CD4-positive, alpha-beta T cell (primary cell): Measurements from ENCODE around the gene SCAMP1. TPM values are rescaled to one million over a fixed set of nuclear protein-coding genes. Genes with fewer than 3 reads are reported as not detected.

ENCODE experiments used
- ATAC-seq: fragments of 200-7000 bp; cut with Tn5 transposase; one replicate; pipeline ENCODE4 v1.10.0; 2022; ENCODE audit warnings: mild to moderate bottlenecking; ENCODE audit not compliant: poor library complexity
- CTCF ChIA-PET: fragments of 350-600 bp; sonication (Branson Sonifier 250); formaldehyde crosslinking; loops from one replicate; lab custom pipeline; 2021; ENCODE audit warnings: antibody characterized with exemption, inconsistent platforms; lab: Charles Lee
- POLR2A ChIA-PET: fragments of 350-600 bp; sonication (Branson Sonifier 250); formaldehyde crosslinking; loops from one replicate; lab custom pipeline; 2021; ENCODE audit warnings: antibody characterized with exemption, inconsistent platforms; lab: Charles Lee
- DNase-seq, 14 experiments: peaks; one replicate each; pipeline ENCODE4 v3.0.0-alpha.2; 2013 to 2020; ENCODE audit warnings: mixed read lengths in 2 of 14
- H3K27ac ChIP-seq, 2 donors: one replicate each; pipeline versions ENCODE4 v1.5.1 to v1.7.0; 2013; ENCODE audit warnings: low read length in 2 of 2, low read depth in 1 of 2, mild to moderate bottlenecking in 1 of 2
- H3K27me3 ChIP-seq, 2 experiments: 1 replicate in 1 of 2; 2 replicates in 1 of 2; pipeline versions ENCODE4 v1.6.1 to v1.7.0; 2013; ENCODE audit warnings: low read length in 2 of 2, control low read depth in 1 of 2, mild to moderate bottlenecking in 1 of 2, moderate library complexity in 1 of 2; ENCODE audit not compliant: insufficient read depth in 2 of 2, control insufficient read depth in 1 of 2
- H3K36me3 ChIP-seq: one replicate; pipeline ENCODE4 v1.6.1; 2013; ENCODE audit warnings: low read length, control low read depth; ENCODE audit not compliant: insufficient read depth
- H3K4me1 ChIP-seq: one replicate; pipeline ENCODE4 v1.6.1; 2013; ENCODE audit warnings: low read length, control low read depth; ENCODE audit not compliant: insufficient read depth
- H3K4me3 ChIP-seq: one replicate; pipeline ENCODE4 v1.5.1; 2013; ENCODE audit warnings: mild to moderate bottlenecking, low read length, moderate library complexity
- H3K9me3 ChIP-seq, 2 experiments: 1 replicate in 1 of 2; 2 replicates in 1 of 2; pipeline versions ENCODE4 v1.6.1 to v1.7.0; 2013; ENCODE audit warnings: low read length in 2 of 2, mild to moderate bottlenecking in 2 of 2, control low read depth in 1 of 2, moderate library complexity in 1 of 2; ENCODE audit not compliant: control insufficient read depth in 1 of 2, insufficient read depth in 1 of 2
- H3K27ac Mint-ChIP-seq: one replicate; pipeline ENCODE4 v1.8.0; 2020; ENCODE audit warnings: mixed read lengths
- H3K27me3 Mint-ChIP-seq: one replicate; pipeline ENCODE4 v1.8.0; 2021; ENCODE audit warnings: mixed read lengths
- H3K36me3 Mint-ChIP-seq: one replicate; pipeline ENCODE4 v1.8.0; 2021; ENCODE audit warnings: low read depth, mixed read lengths
- H3K4me1 Mint-ChIP-seq: one replicate; pipeline ENCODE4 v1.8.0; 2021; ENCODE audit warnings: low read depth, mixed read lengths
- H3K4me3 Mint-ChIP-seq: one replicate; pipeline ENCODE4 v1.8.0; 2020; ENCODE audit warnings: mild to moderate bottlenecking, mixed read lengths
- H3K9me3 Mint-ChIP-seq: one replicate; pipeline ENCODE4 v1.8.0; 2020; ENCODE audit warnings: mixed read lengths
- CTCF ChIP-seq: fragments of 200-600 bp; IDR thresholded peaks from one replicate; pipeline ENCODE4 v1.8.0; 2022; ENCODE audit warnings: antibody characterized with exemption, mild to moderate bottlenecking
- intact Hi-C, 2 experiments: fragments of 100-400 bp; cut with DNase I in 1 of 2; cut with micrococcal nuclease in 1 of 2; formaldehyde crosslinking; loops; one replicate each; pipeline versions ENCODE4 v1.15.1 to v1.9.0; 2023 to 2025; cut with DNase I, micrococcal nuclease
- total RNA-seq, 174 experiments: library from RNA in 2 of 174; stranded (reverse) in 2 of 174; gene quantifications; one replicate each; pipeline ENCODE4 v1.2.3 and lab custom pipeline; 2021 to 2026

Gene SCAMP1
- total RNA-seq, 2 experiments from 2014 or later = 16.0 to 18.4 TPM

DNA sequence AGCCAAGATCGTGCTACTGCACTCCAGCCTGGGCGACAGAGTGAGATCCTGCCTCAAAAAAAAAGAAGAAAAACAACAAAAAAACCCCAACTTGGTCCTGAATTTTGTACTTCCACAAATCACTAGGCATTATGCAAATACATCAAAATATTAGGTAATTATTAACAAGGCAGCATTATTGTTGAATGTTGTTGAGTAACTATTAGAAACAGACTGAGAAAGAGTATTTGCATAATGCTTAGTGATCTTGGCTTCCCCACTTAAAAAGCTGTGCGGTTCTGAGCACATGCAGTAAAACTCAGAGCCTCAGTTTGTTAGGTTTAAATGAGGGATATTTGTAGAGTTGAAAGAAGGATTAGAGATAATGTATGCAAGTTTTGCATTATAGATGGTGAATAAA lies 64.2 kb downstream of the SCAMP1 start:
- H3K9me3 Mint-ChIP-seq = peaks cover 6% of the 10 kb centered on the region

DNA sequence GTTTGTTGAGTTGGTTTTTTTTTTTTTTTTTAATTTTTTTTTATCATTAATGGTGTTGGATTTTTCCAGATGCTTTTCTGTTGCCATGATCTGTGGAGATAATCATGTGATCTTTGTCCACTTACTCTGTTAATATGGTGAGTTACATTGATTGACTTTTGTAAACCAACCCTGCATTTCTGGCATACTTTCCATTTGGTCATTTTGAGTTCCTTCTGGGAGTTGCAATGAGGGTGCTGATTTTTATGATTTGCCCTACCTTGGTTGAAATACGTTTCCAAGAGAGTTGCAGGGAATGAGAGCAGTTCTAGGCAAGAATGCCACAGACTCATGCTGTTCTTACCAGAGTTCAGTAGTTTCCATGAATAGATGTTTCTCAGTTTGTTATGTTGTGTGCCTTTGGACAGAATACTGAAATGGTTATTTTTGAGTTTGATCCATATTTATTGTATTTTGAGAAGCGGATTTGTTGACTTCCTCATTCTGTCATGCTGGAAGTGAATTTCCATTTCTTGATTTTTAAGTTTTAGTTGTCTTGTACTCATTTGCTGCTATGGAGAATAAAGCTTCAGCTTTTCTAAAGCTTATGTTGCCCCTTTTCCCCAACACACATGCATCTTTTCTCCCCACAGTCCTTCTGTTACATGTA lies 69.0 kb downstream of the SCAMP1 start:
- no peak for TF ChIP-seq CTCF
- Histone ChIP-seq H3K9me3 (no peaks in the 10 kb centered on the region), H3K27me3 (no peaks in the 10 kb centered on the region), H3K36me3 (peaks cover 15% of the 10 kb centered on the region), H3K4me3 (no peak overlapping the region), H3K4me1 (no peaks in the 10 kb centered on the region), H3K27ac (no peak overlapping the region)
- Mint-ChIP-seq H3K27ac (peak overlapping the region; percentile 27), H3K9me3 (peaks cover 10% of the 10 kb centered on the region), H3K4me3 (no peak overlapping the region), H3K36me3 (peaks cover 91% of the 10 kb centered on the region), H3K4me1 (peaks cover 5% of the 10 kb centered on the region), H3K27me3 (no peaks in the 10 kb centered on the region)
- intact Hi-C loops = no loop called here
- ChIA-PET POLR2A (no interaction called here), CTCF (no interaction called here)
- ATAC-seq = no peak
- DNase-seq = no peak

More for the DNA sequence above, 64.2 kb downstream of the SCAMP1 start:
- H3K27me3 Mint-ChIP-seq = no peaks in the 10 kb centered on the region
- ChIA-PET POLR2A (no interaction called here), CTCF (no interaction called here)
- H3K4me1 Mint-ChIP-seq = no peaks in the 10 kb centered on the region
- H3K36me3 Mint-ChIP-seq = peaks cover 92% of the 10 kb centered on the region
- Histone ChIP-seq H3K27ac (no peak overlapping the region), H3K4me3 (no peak overlapping the region), H3K27me3 (no peaks in the 10 kb centered on the region), H3K36me3 (peaks cover 7% of the 10 kb centered on the region), H3K4me1 (no peaks in the 10 kb centered on the region), H3K9me3 (no peaks in the 10 kb centered on the region)
- no peak for DNase-seq
- H3K4me3 Mint-ChIP-seq = no peak overlapping the region
- no peak overlapping the region for H3K27ac Mint-ChIP-seq
- no peak for ATAC-seq
- intact Hi-C loops = no loop called here
- no peak for TF ChIP-seq CTCF

GRCh38 chr5:78430866-78431265 lies 70.4 kb downstream of the SCAMP1 start:
- Histone ChIP-seq H3K9me3 (no peaks in the 10 kb centered on the region), H3K27ac (no peak overlapping the region), H3K4me1 (no peaks in the 10 kb centered on the region), H3K4me3 (no peak overlapping the region), H3K36me3 (peaks cover 15% of the 10 kb centered on the region), H3K27me3 (no peaks in the 10 kb centered on the region)
- intact Hi-C loops = no loop called here
- no peak overlapping the region for H3K4me3 Mint-ChIP-seq
- no peak for ATAC-seq
- ChIA-PET CTCF (no interaction called here), POLR2A (interaction anchor here (1.5 kb wide), 1 partner anchor 15 kb away, joined by 3 read pairs; no protein-coding TSS in a partner anchor)
- no peak overlapping the region for H3K27ac Mint-ChIP-seq
- DNase-seq = no peak
- H3K27me3 Mint-ChIP-seq = no peaks in the 10 kb centered on the region
- H3K4me1 Mint-ChIP-seq = peaks cover 5% of the 10 kb centered on the region
- H3K36me3 Mint-ChIP-seq = peaks cover 94% of the 10 kb centered on the region
- peaks cover 10% of the 10 kb centered on the region for H3K9me3 Mint-ChIP-seq
- no peak for TF ChIP-seq CTCF
